Left ventricle myocardium inferior (tissue), 1 donor: ENCODE results near the gene AGPAT3. TPM values are rescaled to one million over a fixed set of nuclear protein-coding genes. Genes with fewer than 3 reads are reported as not detected.

Experiments used
- DNase-seq: peaks from one replicate; pipeline ENCODE4 v3.0.0-alpha.2; 2020
- H3K27ac ChIP-seq: fragments of 200-600 bp; replicated peaks from 2 replicates; pipeline ENCODE4 v1.8.0; 2021
- H3K27me3 ChIP-seq: fragments of 200-600 bp; 2 replicates; pipeline ENCODE4 v1.8.0; 2021; ENCODE audit warnings: low read depth
- H3K36me3 ChIP-seq: fragments of 200-600 bp; 2 replicates; pipeline ENCODE4 v1.8.0; 2021
- H3K4me1 ChIP-seq: fragments of 200-600 bp; 2 replicates; pipeline ENCODE4 v1.8.0; 2021
- H3K4me3 ChIP-seq: fragments of 200-600 bp; 2 replicates; pipeline ENCODE4 v1.8.0; 2021; ENCODE audit warnings: mild to moderate bottlenecking, moderate library complexity
- H3K9me3 ChIP-seq: fragments of 200-600 bp; replicated peaks from 2 replicates; pipeline ENCODE4 v1.8.0; 2021
- CTCF ChIP-seq: fragments of 200-600 bp; IDR thresholded peaks from 2 replicates; pipeline ENCODE4 v1.8.0; 2021; ENCODE audit warnings: antibody characterized with exemption, mild to moderate bottlenecking, borderline replicate concordance
- intact Hi-C: fragments of 100-400 bp; cut with micrococcal nuclease; formaldehyde crosslinking; loops from one replicate; pipeline ENCODE4 v1.11.0; 2022
- total RNA-seq: library from RNA; stranded (reverse); fragmentation: NEBNext Ultra II Directional; extraction: Animal tissue kit (Norgen Biotek cat#: 25700); gene quantifications from one replicate; pipeline ENCODE4 v1.2.1, GENCODE V29; 2021
- donor health status: DM: no; HTN: yes; CAD: no; lungs with severe emphysema.

Gene AGPAT3
- total RNA-seq, 1 donor from 2014 or later = 79.6 TPM

- H3K9me3 ChIP-seq = no peaks in the 10 kb centered on the region
- H3K36me3 ChIP-seq = no peaks in the 10 kb centered on the region
- peak overlapping the region; percentile 74 for H3K27ac ChIP-seq
- peaks cover 94% of the 10 kb centered on the region for H3K4me1 ChIP-seq
- H3K4me3 ChIP-seq = peak overlapping the region; percentile 6
- intact Hi-C loops = no loop called here
- TF ChIP-seq CTCF = no peak
- peak; percentile 12 for DNase-seq
- H3K27me3 ChIP-seq = no peaks in the 10 kb centered on the region
Measured at GRCh38 chr21:43921979-43922945, 57.2 kb downstream of the AGPAT3 start.

DNA sequence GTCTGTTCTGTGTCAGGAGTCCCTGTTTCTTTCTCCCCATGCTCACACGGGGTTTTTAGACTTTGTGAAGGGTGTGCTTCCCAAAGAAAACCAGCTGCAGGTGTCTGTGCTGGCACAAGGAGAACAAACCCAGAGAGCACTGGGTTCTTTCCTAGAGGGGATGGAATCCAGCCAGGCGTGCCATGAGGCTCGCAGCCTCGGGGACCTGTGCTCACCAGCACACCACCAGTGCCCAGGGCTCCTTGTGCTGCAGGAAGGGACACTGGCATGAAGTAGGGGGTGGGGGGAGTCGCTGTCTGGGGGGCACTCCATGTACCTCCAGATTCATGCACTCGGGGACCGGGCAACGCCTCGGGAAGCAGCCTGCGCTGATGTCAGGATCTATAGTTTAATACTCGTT, 57.9 kb downstream of the AGPAT3 start:
- no peak for TF ChIP-seq CTCF
- Histone ChIP-seq H3K9me3 (no peaks in the 10 kb centered on the region), H3K27ac (peak overlapping the region; percentile 74), H3K4me1 (peaks cover 98% of the 10 kb centered on the region), H3K4me3 (peak overlapping the region; percentile 6), H3K36me3 (no peaks in the 10 kb centered on the region), H3K27me3 (no peaks in the 10 kb centered on the region)
- no peak for DNase-seq
- intact Hi-C loops = no loop called here

- H3K4me1 ChIP-seq = peaks cover 98% of the 10 kb centered on the region
Measured at GRCh38 chr21:43923391-43923790, 58.4 kb downstream of the AGPAT3 start.

DNA sequence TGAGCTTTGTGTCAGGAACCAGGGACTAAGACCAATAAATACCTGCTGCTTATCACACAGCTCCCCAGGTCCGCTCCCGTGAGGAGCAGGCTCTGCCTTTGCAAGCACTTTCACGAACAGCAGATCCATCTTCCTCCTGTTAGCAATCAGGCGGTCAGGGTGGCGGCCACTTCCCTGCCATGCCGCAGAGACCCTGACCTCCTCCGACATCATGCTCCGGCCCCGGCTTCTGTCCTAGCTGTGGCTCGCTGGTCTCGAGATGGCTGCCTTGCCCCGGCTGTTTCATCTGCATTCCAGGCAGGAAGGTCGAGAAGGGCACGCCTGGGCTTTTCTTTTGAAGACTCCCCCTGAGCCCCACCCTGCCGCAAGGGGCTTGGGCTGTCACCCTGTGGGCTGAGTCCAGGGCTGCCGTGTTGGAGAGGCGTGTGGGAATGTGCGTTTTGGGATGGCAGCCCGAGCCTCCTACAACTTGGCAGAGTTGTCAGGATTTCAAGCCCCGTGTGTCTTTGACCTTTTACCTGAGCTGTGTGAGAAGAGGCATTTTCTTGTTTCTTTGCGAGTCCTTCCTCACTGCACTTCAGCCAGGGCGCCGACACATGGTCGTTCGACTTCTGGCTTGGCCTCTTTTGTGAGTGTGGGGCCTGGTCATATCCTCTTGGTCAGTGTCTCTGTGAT, 59.5 kb downstream of the AGPAT3 start:
- H3K27ac ChIP-seq = peak overlapping the region; percentile 94
- no peaks in the 10 kb centered on the region for H3K27me3 ChIP-seq
- H3K36me3 ChIP-seq = peaks cover 4% of the 10 kb centered on the region
- H3K4me1 ChIP-seq = peaks cover 97% of the 10 kb centered on the region
- peak overlapping the region; percentile 15 for H3K4me3 ChIP-seq
- no peak for TF ChIP-seq CTCF
- intact Hi-C loops = no loop called here
- H3K9me3 ChIP-seq = no peaks in the 10 kb centered on the region
- peak; percentile 15 for DNase-seq

More at GRCh38 chr21:43923391-43923790, 58.4 kb downstream of the AGPAT3 start:
- peaks cover 4% of the 10 kb centered on the region for H3K36me3 ChIP-seq
- TF ChIP-seq CTCF = no peak
- H3K27ac ChIP-seq = peak overlapping the region; percentile 74
- H3K4me3 ChIP-seq = no peak overlapping the region
- no peak for DNase-seq
- intact Hi-C loops = no loop called here
- H3K9me3 ChIP-seq = no peaks in the 10 kb centered on the region
- no peaks in the 10 kb centered on the region for H3K27me3 ChIP-seq

DNA sequence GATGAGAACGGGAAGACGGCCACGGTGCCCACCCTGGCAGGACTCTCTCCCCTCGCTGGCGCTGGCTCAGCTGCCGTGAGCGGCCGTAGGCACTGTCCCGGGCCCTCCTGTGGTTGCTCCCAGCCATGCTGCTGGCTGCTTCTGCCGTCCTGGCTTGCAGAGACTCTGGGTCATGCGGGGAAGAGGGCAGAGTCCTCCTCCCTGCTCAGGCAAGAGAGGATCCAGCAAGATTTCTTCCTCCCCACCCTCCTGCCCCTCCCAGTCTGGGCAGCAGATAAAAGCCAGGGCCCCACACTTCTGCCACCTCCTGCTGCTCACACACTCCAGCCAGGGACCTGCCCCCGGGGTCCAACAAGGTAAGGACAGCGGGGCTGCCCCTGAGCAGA, 60.1 kb downstream of the AGPAT3 start:
- Histone ChIP-seq H3K4me1 (peaks cover 97% of the 10 kb centered on the region), H3K27me3 (no peaks in the 10 kb centered on the region), H3K9me3 (no peaks in the 10 kb centered on the region), H3K27ac (peak overlapping the region; percentile 94), H3K4me3 (peak overlapping the region; percentile 15), H3K36me3 (peaks cover 4% of the 10 kb centered on the region)
- intact Hi-C loops = no loop called here
- peak; percentile 43 for TF ChIP-seq CTCF
- peak; percentile 39 for DNase-seq
